ENCODE results near the gene TRIM71. TPM values are rescaled to one million over a fixed set of nuclear protein-coding genes. Genes with fewer than 3 reads are reported as not detected.

TRIM71 gene
- total RNA-seq, 2 donors from 2014 or later, result not detected

DNA sequence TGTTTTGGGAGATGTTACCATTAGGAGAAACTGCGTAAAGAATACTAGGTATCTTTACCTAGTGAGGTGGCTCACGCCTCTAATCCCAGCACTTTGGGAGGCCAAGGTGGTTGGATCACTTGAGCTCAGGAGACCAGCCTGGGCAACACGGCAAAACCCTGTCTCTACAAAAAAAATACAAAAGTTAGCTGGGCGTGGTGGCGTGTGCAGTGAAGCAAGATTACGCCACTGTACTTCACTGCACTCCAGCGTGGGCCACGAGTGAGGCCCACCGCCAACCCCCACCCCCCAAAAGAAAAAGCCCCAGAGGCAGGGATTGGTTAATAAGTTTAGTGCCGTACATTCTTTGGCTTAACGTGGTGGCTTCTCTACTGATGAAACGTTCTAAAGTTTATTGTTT lies 23.5 kb downstream of the TRIM71 start:
- DNase-seq (ENCODE audit: low spot score) (no peak), ATAC-seq (ENCODE audit: insufficient number of reproducible peaks, low FRiP score, low read depth) (no peak)
- Histone ChIP-seq H3K36me3 (no peaks in the 10 kb centered on the region), H3K4me3 (no peak overlapping the region), H3K4me1 (ENCODE audit: control insufficient read depth in 1 of 2, low read depth in 2 of 2) (no peaks in the 10 kb centered on the region), H3K27ac (no peak overlapping the region), H3K27me3 (replicated peaks; ENCODE audit: insufficient read depth) (no peaks in the 10 kb centered on the region), H3K9me3 (no peaks in the 10 kb centered on the region)
- TF ChIP-seq, protein P1, sequence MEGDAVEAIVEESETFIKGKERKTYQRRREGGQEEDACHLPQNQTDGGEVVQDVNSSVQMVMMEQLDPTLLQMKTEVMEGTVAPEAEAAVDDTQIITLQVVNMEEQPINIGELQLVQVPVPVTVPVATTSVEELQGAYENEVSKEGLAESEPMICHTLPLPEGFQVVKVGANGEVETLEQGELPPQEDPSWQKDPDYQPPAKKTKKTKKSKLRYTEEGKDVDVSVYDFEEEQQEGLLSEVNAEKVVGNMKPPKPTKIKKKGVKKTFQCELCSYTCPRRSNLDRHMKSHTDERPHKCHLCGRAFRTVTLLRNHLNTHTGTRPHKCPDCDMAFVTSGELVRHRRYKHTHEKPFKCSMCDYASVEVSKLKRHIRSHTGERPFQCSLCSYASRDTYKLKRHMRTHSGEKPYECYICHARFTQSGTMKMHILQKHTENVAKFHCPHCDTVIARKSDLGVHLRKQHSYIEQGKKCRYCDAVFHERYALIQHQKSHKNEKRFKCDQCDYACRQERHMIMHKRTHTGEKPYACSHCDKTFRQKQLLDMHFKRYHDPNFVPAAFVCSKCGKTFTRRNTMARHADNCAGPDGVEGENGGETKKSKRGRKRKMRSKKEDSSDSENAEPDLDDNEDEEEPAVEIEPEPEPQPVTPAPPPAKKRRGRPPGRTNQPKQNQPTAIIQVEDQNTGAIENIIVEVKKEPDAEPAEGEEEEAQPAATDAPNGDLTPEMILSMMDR (IDR thresholded peaks at IDR 0.05), result no peak

DNA sequence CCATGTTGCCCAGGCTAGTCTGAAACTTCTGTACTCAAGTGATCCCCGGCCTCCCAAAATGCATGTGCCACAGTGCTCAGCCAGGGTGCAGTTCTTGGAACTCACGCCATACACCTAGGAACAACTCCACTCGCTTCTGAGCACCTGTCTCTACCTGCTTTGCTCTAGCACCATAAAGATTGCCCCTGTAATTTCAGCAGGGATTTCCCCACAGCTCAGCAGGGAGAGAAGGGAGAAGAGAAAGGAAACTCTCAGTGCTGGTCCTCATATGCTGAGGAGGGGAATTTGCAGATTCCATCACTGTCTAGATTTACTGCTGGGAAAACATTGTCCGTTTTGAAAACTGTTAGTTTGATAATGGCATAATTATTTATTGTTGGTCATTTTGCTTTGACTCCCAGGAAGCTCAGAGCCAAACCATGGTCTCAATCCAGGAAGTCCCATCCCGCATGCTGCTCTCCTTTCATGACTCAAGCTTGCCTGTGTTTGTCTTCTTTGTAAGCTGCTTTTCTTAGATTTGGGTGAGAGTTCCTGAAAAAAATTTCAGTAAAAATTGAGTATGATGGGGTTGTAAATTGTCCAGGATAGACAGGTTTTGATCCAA lies 24.2 kb downstream of the TRIM71 start:
- no peaks in the 10 kb centered on the region for H3K27me3 ChIP-seq (replicated peaks; ENCODE audit: insufficient read depth)
- no peak for ATAC-seq (ENCODE audit: insufficient number of reproducible peaks, low FRiP score, low read depth)
- no peak overlapping the region for H3K27ac ChIP-seq
- TF ChIP-seq, protein P1 (IDR thresholded peaks at IDR 0.05), result no peak
- H3K4me3 ChIP-seq, result no peak overlapping the region
- H3K36me3 ChIP-seq, result no peaks in the 10 kb centered on the region
- no peaks in the 10 kb centered on the region for H3K9me3 ChIP-seq
- H3K4me1 ChIP-seq (ENCODE audit: control insufficient read depth in 1 of 2, low read depth in 2 of 2), result no peaks in the 10 kb centered on the region
- DNase-seq (ENCODE audit: low spot score), result no peak

DNA sequence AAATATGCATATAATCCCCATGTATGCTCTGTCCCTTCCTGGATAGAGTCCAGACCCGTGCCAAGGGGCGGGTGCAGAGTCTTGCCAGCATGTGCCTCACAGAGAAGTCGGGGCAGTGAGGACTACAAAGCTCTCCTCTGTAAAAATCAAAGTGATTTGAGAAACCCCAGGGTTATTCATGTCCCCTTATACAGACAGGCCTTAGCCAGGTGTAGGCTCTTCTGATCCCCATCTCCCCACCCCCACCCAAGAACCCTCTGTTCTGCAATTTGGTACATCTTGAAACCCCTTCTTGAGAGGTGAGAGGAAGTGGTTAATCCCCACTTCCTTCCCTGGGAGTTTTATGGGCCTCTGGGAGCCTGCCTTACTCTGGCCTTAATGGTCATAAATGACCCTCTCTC lies 24.7 kb downstream of the TRIM71 start:
- H3K27me3 ChIP-seq (replicated peaks; ENCODE audit: insufficient read depth), result no peaks in the 10 kb centered on the region
- no peak overlapping the region for H3K27ac ChIP-seq
- no peak overlapping the region for H3K4me3 ChIP-seq
- no peaks in the 10 kb centered on the region for H3K4me1 ChIP-seq (ENCODE audit: control insufficient read depth in 1 of 2, low read depth in 2 of 2)
- H3K36me3 ChIP-seq, result no peaks in the 10 kb centered on the region
- DNase-seq (ENCODE audit: low spot score) (no peak), ATAC-seq (ENCODE audit: insufficient number of reproducible peaks, low FRiP score, low read depth) (no peak)
- no peaks in the 10 kb centered on the region for H3K9me3 ChIP-seq
- TF ChIP-seq, protein P1 (IDR thresholded peaks at IDR 0.05), result no peak

DNA sequence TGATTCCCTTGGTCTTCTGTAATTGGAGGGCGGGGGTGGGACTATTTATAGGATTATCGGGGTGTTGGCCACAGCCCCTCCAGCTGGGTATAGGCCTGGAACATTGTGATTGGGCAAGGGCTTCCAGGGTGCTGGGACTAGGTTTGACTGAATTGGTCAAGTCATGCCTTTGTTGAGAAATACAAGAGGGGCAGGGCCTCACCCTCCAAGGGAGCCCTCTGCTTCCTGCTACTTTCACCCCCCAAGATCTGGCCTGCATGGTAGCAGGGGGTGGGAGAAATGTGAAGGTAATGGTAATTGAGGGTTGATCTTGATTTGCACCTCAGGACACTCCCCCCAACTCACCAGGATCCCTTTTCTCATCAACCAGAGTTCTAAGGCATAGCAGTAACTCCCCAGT lies 25.2 kb downstream of the TRIM71 start:
- no peak for ATAC-seq (ENCODE audit: insufficient number of reproducible peaks, low FRiP score, low read depth)
- TF ChIP-seq, protein P1 (IDR thresholded peaks at IDR 0.05), result no peak
- Histone ChIP-seq H3K36me3 (no peaks in the 10 kb centered on the region), H3K4me3 (no peak overlapping the region), H3K9me3 (no peaks in the 10 kb centered on the region), H3K4me1 (ENCODE audit: control insufficient read depth in 1 of 2, low read depth in 2 of 2) (no peaks in the 10 kb centered on the region), H3K27ac (no peak overlapping the region), H3K27me3 (replicated peaks; ENCODE audit: insufficient read depth) (no peaks in the 10 kb centered on the region)
- DNase-seq (ENCODE audit: low spot score), result no peak

DNA sequence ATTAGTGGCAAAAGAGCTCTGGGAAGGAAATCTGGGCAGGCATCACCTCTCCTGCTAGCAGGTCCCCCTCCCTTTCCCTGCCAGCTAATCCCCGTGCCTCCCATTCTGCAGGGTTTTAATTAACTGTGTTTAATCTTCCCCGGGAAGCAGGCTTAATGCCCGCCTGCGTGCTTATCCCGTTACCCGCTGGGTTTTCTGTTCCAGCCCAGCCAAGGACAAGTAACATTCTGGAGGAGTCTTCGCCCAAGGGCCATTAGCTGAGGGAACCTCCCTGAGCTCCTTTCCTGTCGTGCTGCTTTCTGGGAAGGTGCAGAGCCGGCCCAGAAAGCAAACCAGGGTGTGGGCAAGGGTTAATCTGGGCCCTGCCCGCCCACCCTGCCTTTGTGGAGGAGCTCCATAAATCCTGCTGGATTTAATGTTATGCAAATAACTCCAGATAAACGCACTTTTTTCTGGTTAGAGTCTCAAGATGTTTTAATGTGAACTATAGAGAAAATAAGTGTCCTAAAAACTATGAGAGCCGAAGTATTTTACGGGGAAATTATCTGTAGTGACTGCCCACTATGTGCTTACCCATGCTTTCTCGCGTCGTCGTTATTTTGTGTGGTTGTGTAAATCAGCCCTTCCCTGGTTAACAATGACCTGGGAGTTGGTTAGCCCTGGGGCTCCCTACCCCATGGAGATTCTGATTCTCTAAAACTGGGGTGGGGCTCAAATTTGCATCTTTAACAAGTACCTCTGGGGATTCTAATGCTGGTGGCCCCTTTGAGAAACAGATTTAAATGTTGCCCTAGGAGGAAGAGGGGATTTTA lies 25.9 kb downstream of the TRIM71 start:
- DNase-seq (ENCODE audit: low spot score) (no peak), ATAC-seq (ENCODE audit: insufficient number of reproducible peaks, low FRiP score, low read depth) (no peak)
- Histone ChIP-seq H3K9me3 (no peaks in the 10 kb centered on the region), H3K4me1 (ENCODE audit: control insufficient read depth in 1 of 2, low read depth in 2 of 2) (no peaks in the 10 kb centered on the region), H3K4me3 (no peak overlapping the region), H3K36me3 (no peaks in the 10 kb centered on the region), H3K27me3 (replicated peaks; ENCODE audit: insufficient read depth) (no peaks in the 10 kb centered on the region), H3K27ac (no peak overlapping the region)
- TF ChIP-seq, protein P1 (IDR thresholded peaks at IDR 0.05), result no peak
